Vagina (tissue), 2 donors: ENCODE data around the gene TOX3.

Experiments
- CTCF ChIP-seq, 3 experiments: fragments of 450-650 bp in 2 of 3; fragments of 200-600 bp in 1 of 3; sonication (generic) in 1 of 3; IDR thresholded peaks; one replicate each; pipeline ENCODE4 v1.5.1; 2017 to 2019; ENCODE audit warnings: antibody characterized with exemption in 3 of 3, mild to moderate bottlenecking in 2 of 3, moderate library complexity in 2 of 3
- POLR2A ChIP-seq, 2 donors: fragments of 450-650 bp; IDR thresholded peaks; one replicate each; pipeline ENCODE4 v1.6.1; 2017; ENCODE audit warnings: antibody characterized with exemption in 2 of 2, mild to moderate bottlenecking in 2 of 2, moderate library complexity in 2 of 2
- POLR2AphosphoS5 ChIP-seq, 2 donors: sonication (generic); formaldehyde crosslinking; IDR thresholded peaks; one replicate each; pipeline ENCODE4 v1.9.0; 2017; ENCODE audit warnings: antibody characterized with exemption in 2 of 2, mild to moderate bottlenecking in 2 of 2, low read depth in 1 of 2; ENCODE audit not compliant: insufficient read depth in 1 of 2

- TF ChIP-seq POLR2AphosphoS5 (IDR thresholded peaks at IDR 0.05; ENCODE audit: insufficient read depth in 1 of 2, low read depth in 1 of 2) = no peak
- TF ChIP-seq CTCF (IDR thresholded peaks at IDR 0.05) = no peak
- TF ChIP-seq POLR2A (IDR thresholded peaks at IDR 0.05) = no peak
These were observed 2.2 kb downstream of the TOX3 start for GRCh38 chr16:52544703-52545102.
